Activated CD8-positive, alpha-beta memory T cell treated with anti-CD3 and anti-CD28 coated beads for 48 hours (primary cell): ENCODE results near the gene PLTP.

ENCODE experiments used
- DNase-seq, 3 experiments: peaks; one replicate each; pipeline ENCODE4 v3.0.0-alpha.2; 2020; ENCODE audit warnings: low read depth in 2 of 3, low spot score in 2 of 3

The PLTP gene

GRCh38 chr20:45921337-45922189 lies 9.6 kb upstream of the PLTP start:
- DNase-seq: no peak

GRCh38 chr20:45920462-45921336 lies 8.7 kb upstream of the PLTP start:
- no peak for DNase-seq

DNA sequence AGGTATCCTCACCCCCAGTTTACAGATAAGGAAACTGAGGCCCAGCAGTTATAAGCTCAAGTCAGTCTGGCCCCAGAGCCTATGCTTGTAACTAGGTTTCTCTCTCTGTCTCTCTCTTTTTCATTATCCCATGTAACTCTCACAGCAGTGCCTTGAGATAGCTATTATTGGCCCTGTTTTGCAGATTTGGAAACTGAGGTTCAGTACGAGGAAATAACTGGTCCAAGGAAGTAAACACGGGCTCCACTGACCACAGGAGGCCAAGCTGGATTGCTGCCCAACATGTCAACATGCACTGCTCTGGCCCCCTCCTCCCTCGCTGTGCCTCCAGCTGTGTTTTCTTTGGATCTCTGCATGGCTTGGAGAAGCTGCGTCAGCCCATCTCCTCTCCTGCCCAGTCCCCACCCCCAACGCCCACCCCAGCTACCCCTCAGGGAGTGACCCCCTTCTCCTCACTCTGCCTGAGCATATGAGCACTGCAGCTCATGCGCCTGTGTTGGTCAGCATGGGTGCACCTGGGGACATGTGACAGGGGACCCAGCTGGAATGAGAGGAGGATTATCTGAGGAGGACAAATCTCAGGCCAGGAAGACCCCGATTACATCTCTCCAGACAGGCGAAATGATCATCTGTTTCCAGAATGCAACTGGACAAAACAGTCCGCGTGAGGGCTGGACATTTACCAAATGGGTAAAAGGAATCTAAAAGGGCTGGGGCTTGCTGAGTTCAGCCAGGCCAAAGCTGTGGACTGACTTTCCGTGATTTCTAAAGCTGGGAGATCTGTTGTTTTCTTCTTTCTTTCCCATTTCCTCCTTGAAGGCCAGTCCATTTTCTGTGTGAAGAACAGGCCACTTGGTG lies 7.8 kb upstream of the PLTP start:
- no peak for DNase-seq

DNA sequence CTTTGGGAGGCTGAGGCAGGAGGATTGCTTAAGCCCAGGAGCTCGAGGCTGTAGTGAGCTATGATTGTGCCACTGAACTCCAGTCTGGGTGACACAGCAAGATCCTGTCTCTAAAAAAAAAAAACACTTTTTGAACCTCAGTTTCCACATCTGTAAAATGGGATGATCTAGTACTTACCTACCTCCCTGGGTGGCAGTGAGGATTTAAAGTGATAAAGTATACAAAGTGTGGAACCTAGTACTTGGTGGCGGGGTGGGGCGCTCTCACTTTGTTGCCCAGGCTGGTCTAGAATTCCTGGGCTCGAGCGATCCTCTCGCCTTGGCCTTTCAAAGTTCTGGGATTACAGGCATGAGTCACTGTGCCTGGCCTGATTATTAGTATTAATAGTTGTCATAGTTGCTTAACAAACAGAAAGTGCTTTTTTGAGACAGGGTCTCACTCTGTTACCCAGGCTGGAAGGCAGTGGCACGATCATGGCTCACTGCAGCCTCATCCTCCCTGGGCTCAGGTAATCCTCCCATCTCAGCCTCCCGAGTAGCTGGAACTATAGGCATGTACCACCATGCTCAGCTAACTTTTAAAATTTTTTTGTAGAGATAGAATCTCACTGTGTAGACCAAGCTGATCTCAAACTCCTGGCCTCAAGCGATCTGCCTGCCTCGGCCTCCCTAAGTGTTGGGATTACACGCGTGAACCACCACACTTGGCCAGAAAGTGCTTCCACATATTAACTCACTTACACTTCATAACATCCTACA lies 7.0 kb upstream of the PLTP start:
- no peak for DNase-seq

GRCh38 chr20:45918182-45918737 lies 6.3 kb upstream of the PLTP start:
- DNase-seq: no peak

GRCh38 chr20:45917790-45918141 lies 5.8 kb upstream of the PLTP start:
- no peak for DNase-seq

- no peak for DNase-seq
Observed at GRCh38 chr20:45913116-45913515, 1.2 kb upstream of the PLTP start.

- DNase-seq: no peak
Observed at GRCh38 chr20:45912344-45912682, 358 bp upstream of the PLTP start.

DNA sequence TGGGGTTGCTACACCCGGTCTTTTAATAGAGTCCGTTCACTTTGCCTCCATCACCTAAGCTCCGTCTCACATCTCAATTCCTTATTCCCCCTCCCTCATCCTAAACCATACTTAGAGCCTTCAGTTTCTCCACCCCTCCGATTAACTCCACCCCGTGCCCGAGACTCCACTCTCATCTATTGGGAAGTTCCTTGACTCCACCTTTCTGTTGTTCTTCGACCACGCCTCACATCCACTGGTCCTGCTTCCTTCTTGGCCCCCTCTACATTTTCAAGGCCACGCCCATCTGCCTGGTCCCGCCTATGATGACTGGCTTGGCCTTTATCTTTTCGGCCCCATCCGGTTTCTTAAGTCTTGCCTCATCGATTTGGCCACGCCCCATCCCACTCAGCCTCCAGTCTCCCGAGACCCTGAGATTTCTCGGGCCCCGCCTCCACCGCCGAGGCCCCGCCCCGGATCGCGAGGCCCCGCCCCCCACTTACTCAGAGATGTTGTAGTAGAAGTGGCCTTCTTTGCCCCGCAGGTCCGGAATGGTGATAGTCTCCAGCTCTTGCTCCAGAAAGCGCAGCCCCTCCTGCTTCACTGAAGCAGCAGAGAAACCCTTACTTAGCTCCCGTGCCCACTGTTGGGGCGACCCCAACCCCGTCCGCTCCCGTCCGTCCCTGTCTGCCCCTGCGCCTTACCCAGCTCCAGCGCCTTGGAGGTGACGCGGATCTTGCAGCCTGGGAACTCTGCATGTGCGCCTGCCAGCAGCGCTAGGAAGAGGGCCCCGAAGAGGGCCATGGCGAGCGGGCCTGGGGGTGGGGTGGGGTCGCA lies 1.1 kb downstream of the PLTP start:
- DNase-seq: peak; percentile 94 to 98 (median 97)

- DNase-seq: no peak
Observed at GRCh38 chr20:45909817-45910669, 1.9 kb downstream of the PLTP start.

DNA sequence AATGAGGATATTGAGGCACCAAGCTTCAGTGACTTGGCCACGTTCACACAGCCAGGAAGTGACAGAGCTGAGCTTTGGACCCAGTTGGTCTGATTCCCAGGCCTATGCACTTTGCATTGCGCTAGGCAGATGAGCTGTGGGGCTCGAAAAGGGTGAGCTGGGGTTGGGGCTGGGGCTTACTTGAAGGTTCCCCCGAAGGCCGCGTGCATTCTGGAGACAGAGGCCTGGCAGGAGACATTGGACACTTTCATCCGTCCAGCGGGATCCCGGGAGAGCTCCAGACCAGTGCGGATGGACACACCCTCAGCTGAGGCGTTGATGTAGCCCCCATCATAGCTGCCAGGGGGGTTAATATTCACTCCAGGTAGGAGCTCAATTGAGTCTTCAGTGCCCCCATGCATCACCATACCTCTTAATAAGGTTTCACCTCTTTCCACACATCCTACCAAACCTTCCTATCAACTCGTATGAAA lies 2.6 kb downstream of the PLTP start:
- no peak for DNase-seq

DNA sequence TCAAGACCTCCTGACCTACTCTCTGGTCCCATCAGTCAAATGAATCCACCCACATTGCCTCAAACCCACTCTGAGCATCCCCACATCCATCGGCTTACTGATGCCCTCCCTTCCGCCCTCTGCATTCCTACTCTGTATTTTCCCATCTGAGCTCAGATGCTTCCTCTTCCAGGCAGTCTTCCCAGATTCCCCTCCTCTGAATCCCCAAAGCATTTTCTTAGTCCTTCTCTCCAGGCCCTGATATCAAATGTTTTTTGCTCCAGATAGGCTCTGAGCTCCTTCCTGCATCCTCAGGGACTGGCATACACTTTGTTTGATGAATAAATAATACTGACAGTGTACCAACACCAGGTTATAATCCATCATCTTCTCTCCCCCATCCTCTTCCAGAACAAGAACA lies 3.9 kb downstream of the PLTP start:
- DNase-seq: no peak

DNA sequence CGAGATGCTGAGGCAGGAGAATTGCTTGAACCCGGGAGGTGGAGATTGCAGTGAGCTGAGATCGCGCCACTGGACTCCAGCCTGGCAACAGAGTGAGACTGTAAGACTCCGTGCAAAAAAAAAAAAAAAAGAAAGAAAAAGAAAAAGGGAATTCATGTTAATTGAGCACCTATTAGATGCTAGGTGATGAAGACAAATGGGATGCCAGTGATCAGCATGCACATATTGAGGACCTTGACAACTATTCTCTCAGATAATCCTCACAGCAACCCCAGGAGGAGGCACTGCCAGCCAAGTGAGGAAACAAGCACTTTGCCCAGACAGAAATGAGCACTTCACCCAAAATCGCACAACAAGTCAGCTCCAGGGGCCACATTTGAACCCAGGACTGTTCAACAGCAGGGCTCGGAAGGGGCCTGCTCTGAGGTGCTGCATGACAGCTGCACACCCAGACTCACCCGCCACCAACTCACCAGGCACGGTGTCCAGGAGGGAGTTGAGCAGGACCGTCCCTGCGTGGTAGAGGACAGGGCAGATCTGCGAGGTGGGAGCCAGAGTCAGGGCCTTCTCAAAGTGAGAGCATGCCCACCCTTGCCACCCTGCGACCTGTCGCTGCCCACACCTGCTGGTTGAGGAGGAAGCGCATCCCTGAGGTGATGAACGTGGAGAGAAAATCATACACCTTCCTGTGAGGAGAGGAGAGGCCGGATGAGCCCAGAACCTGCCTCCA lies 4.6 kb downstream of the PLTP start:
- no peak for DNase-seq

DNA sequence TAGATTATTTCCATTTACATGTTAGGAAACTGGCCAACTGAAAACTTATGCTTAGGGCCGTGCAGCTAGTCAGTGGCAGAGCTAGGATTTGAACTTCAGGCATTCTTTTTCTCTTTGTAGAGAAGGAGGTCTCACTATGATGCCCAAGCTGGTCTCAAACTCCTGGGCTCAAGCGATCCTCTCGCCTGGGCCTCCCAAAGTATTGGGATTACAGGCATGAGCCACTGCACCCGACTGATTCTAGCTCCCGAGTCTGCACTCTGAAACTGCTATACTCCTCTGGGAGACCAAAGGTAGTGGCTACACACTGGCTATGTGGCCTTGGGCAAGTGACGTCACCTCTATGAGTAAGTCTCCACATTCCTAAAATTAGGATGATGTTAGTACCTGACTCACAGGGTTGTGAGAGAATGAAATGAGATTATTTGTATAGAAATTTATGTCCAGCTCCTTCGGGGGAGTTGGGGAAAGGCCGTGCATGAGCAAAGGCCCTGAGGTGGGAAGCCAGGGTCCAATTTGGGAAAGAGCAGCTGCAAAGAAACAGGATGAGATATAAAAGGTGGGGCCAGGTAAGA lies 6.4 kb downstream of the PLTP start:
- DNase-seq: no peak

DNA sequence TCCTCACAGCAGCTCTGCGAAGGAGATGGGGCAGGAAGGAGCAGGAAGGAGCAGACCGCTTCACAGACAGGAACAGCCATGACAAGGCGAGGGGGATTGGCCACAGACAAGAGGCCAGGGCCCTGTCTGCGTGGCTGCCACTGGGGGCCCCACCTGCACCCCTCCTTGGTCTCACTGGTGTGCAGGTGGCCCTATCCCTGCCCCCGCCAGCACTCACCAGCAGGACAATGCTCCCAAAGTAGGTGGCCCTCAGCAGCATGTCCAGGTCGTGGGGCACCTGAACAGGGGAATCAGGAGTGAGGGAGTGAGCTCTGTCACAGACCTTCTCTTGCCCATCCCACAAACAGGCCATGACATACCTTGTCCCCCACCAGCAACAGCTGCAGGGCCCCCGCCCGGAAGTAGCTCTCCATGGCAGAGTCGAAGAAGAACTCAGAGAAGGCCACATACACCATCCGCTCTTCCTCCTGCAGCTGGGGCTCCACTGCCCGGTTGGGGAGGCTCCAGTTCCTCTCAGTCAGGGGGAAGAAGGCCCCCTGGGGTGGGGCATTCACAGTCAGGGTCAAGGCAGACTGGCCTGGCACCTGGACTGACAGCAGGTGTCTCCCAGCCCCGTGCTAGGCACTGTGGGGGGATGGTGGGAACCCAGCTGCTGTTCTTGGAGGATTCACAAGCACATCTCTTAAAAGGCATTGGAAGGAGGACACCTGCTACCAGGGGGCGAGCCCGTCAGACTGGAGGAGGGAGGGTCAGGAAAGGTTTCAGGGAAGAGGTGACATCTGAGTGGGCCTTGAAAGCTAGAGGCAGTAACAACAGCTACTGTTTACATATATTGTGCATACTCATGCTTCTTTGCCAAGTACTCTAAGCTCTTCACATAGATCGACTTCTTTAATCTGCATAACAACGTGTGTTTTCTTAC lies 7.1 kb downstream of the PLTP start:
- no peak for DNase-seq

DNA sequence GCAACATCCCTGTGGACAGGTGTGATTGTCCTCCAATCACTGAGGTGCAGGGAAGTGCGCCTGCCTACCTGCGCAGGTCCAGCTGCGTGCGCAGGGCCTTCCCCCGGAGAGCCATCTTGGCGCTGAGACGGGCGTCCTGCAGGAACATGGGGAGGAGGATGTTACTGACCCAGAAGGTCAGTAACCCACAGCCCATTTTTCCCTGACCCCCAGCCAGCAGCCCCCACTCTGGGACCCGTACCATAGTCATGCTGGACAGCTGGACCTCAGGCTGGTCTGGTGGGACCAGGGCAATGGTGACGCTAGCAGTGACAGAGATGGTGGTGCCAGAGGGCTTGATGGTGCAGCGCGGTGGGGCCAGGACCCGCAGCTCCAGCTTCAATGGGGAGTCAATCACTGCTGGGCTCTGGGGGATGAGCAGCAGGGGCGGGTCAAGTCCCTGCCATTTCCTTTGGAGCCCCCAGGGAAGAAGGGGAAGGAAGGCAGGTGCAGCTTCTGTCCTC lies 9.7 kb downstream of the PLTP start:
- DNase-seq: no peak
